ENCODE data around the gene NDUFAF8.

NDUFAF8 gene

GRCh38 chr17:81277421-81277820 is 38.3 kb downstream of the NDUFAF8 start:
- no peak for DNase-seq (ENCODE audit: low spot score)

- no peak for DNase-seq (ENCODE audit: low spot score)
Observed at GRCh38 chr17:81277946-81278693, 39.0 kb downstream of the NDUFAF8 start.

GRCh38 chr17:81278831-81279230 is 39.7 kb downstream of the NDUFAF8 start:
- DNase-seq (ENCODE audit: low spot score) = no peak

GRCh38 chr17:81279278-81280275 is 40.5 kb downstream of the NDUFAF8 start:
- DNase-seq (ENCODE audit: low spot score) = no peak

GRCh38 chr17:81280571-81280970 is 41.5 kb downstream of the NDUFAF8 start:
- no peak for DNase-seq (ENCODE audit: low spot score)

- no peak for DNase-seq (ENCODE audit: low spot score)
Observed at GRCh38 chr17:81282141-81282540, 43.0 kb downstream of the NDUFAF8 start.

GRCh38 chr17:81282876-81283275 is 43.8 kb downstream of the NDUFAF8 start:
- DNase-seq (ENCODE audit: low spot score) = no peak

GRCh38 chr17:81285179-81285878 is 46.2 kb downstream of the NDUFAF8 start:
- no peak for DNase-seq (ENCODE audit: low spot score)

- no peak for DNase-seq (ENCODE audit: low spot score)
Observed at GRCh38 chr17:81285894-81286293, 46.8 kb downstream of the NDUFAF8 start.

- no peak for DNase-seq (ENCODE audit: low spot score)
Observed at GRCh38 chr17:81286491-81287145, 47.5 kb downstream of the NDUFAF8 start.

- DNase-seq (ENCODE audit: low spot score) = no peak
Observed at GRCh38 chr17:81287152-81287551, 48.0 kb downstream of the NDUFAF8 start.

GRCh38 chr17:81287741-81288430 is 48.8 kb downstream of the NDUFAF8 start:
- DNase-seq (ENCODE audit: low spot score) = no peak

- no peak for DNase-seq (ENCODE audit: low spot score)
Observed at GRCh38 chr17:81288715-81289114, 49.6 kb downstream of the NDUFAF8 start.

- no peak for DNase-seq (ENCODE audit: low spot score)
Observed at GRCh38 chr17:81289627-81290026, 50.5 kb downstream of the NDUFAF8 start.

- DNase-seq (ENCODE audit: low spot score) = no peak
Observed at GRCh38 chr17:81290230-81290629, 51.1 kb downstream of the NDUFAF8 start.
